Mucosa of descending colon (tissue), 3 donors: ENCODE results near the gene TMEM150C. TPM values are rescaled to one million over a fixed set of nuclear protein-coding genes. Genes with fewer than 3 reads are reported as not detected.

Source experiments
- ATAC-seq: fragments of 200-7000 bp; cut with Tn5 transposase; one replicate; pipeline ENCODE4 v1.9.1; 2020; ENCODE audit warnings: mild to moderate bottlenecking, moderate library complexity
- DNase-seq, 3 donors: peaks; one replicate each; pipeline ENCODE4 v3.0.0-alpha.2; 2020
- H3K36me3 ChIP-seq: fragments of 200-600 bp; one replicate; pipeline ENCODE4 v1.8.0; 2021; ENCODE audit warnings: low read depth, mild to moderate bottlenecking
- H3K4me1 ChIP-seq: fragments of 200-600 bp; one replicate; pipeline ENCODE4 v1.8.0; 2021; ENCODE audit warnings: low read depth, mild to moderate bottlenecking
- H3K4me3 ChIP-seq: fragments of 200-600 bp; one replicate; pipeline ENCODE4 v1.8.0; 2021; ENCODE audit warnings: mild to moderate bottlenecking
- H3K9me3 ChIP-seq: fragments of 200-600 bp; one replicate; pipeline ENCODE4 v1.8.0; 2021; ENCODE audit warnings: mild to moderate bottlenecking
- CTCF ChIP-seq: fragments of 200-600 bp; IDR thresholded peaks from one replicate; pipeline ENCODE4 v1.8.0; 2022; ENCODE audit warnings: antibody characterized with exemption, mild to moderate bottlenecking
- intact Hi-C, 2 donors: fragments of 100-400 bp; cut with DNase I in 1 of 2; cut with micrococcal nuclease in 1 of 2; formaldehyde crosslinking; loops; one replicate each; pipeline versions ENCODE4 v1.11.0 to v1.11.1; 2022; cut with DNase I, micrococcal nuclease
- total RNA-seq, 3 donors: library from RNA; stranded (reverse); fragmentation: NEBNext Ultra II Directional in 2 of 3; extraction: Animal tissue kit (Norgen Biotek cat#: 25700) in 2 of 3; gene quantifications; one replicate each; pipeline versions ENCODE4 v1.2.1 to v1.2.4, GENCODE V29; 2021 to 2023
- donor health status: DM: no; HTN: no; CAD: no; lungs with moderate emphysema.
- donor health status: DM: no; HTN: no; CAD: no.
- donor health status: DM: no; HTN: yes; CAD: no.

The TMEM150C gene
- total RNA-seq, 3 donors from 2014 or later = 1.6 to 9.4 (median 3.4) TPM

DNA sequence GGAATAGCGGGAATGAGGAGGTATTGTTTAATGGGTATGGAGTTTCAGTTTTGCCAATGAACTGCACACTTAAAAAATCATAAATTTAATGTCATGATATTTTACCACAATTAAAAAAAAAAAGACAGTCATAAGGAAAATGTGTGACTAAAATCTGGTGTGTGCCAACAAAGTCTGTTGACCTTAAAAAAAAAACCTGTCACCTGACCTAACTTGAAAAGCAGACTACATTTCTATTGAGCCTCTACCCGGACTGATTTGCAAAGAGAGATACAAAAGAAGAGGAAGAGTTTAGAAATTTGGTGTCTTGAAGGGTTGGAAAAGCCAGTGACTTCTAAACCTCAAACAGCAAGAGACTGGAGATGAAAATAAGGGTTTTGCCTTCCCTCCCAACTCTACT, 48.4 kb downstream of the TMEM150C start:
- TF ChIP-seq CTCF = no peak
- Histone ChIP-seq H3K4me3 (no peak overlapping the region), H3K4me1 (no peaks in the 10 kb centered on the region), H3K9me3 (no peaks in the 10 kb centered on the region), H3K36me3 (no peaks in the 10 kb centered on the region)
- DNase-seq (no peak), ATAC-seq (no peak)
- intact Hi-C loops = no loop called here

DNA sequence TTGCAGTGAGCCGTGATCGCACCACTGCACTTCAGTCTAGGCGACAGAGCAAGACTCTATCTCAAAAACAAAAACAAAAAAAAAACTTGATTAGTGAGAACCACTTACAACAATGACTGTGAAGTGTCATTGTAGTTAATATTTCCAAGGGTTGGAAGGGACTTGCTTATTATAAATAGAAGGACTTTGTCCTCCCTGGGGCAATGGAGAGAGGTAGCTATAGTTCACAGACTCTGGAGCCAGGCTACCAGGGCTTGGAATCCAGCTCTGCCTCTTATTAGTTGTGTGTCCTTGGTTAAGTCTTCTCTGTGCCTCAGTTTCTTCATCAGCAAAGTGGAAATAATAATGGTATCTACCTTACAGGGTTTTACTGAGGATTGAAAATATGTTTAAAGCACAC, 51.6 kb downstream of the TMEM150C start:
- ATAC-seq (no peak), DNase-seq (no peak)
- no peak for TF ChIP-seq CTCF
- intact Hi-C loops = no loop called here
- no peaks in the 10 kb centered on the region for H3K4me1 ChIP-seq
- no peak overlapping the region for H3K4me3 ChIP-seq
- H3K36me3 ChIP-seq = no peaks in the 10 kb centered on the region
- no peaks in the 10 kb centered on the region for H3K9me3 ChIP-seq

DNA sequence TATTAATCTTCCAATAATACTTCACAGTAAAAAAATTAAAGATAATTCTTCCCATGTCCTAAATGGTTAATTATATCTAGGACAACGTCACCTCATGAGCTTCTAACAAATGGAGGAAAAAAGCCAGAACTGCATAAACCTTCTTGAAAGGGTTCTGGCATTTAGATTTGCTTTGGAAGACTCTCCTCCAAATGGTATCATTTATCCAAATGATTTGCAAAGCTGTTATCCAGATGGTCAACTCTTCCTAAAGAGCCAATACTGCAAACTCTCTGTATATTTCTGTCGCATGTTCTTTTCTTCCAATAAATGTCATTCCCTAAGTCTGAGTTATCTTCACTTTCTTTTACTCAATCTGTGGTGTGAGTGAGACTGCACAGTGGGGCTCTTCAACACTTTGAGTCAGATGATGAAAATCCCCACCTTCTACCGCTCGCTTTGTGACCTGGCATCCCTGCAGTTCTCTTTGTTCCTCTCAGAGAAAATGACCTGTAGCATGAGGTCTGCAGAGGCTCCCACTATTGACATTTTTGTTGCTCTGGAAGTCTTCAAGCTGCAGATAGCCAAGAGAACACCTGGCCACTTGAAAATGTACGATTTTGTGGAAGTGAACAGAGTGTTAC, 52.9 kb downstream of the TMEM150C start:
- Histone ChIP-seq H3K4me3 (no peak overlapping the region), H3K36me3 (no peaks in the 10 kb centered on the region), H3K4me1 (no peaks in the 10 kb centered on the region), H3K9me3 (no peaks in the 10 kb centered on the region)
- no peak for DNase-seq
- intact Hi-C loops = no loop called here
- no peak for ATAC-seq
- no peak for TF ChIP-seq CTCF

DNA sequence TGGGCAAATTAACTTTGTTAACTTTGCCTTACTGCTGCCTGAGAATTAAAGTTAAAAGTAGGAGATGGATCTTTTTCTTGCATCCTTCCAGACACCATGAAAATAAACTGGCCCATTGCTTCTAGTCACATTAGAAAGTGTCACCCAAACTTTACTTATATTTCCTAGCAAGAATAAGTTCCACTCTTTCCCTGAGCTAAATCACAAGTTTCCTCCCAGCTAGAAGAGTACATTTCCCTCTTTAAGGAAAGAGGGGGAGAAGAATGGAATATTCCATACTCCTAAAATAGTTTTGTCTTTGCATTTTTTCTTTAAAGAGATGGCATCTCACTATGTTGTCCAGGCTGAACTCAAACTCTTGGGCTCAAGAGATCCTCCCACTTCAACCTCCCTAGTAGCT, 53.8 kb downstream of the TMEM150C start:
- Histone ChIP-seq H3K4me3 (no peak overlapping the region), H3K36me3 (no peaks in the 10 kb centered on the region), H3K4me1 (no peaks in the 10 kb centered on the region), H3K9me3 (no peaks in the 10 kb centered on the region)
- DNase-seq (no peak), ATAC-seq (no peak)
- intact Hi-C loops = no loop called here
- TF ChIP-seq CTCF = no peak

GRCh38 chr4:82501154-82501442, 60.7 kb downstream of the TMEM150C start:
- no peak for TF ChIP-seq CTCF
- H3K36me3 ChIP-seq = no peaks in the 10 kb centered on the region
- DNase-seq = no peak
- no peak for ATAC-seq
- no peaks in the 10 kb centered on the region for H3K9me3 ChIP-seq
- no peak overlapping the region for H3K4me3 ChIP-seq
- intact Hi-C loops = no loop called here
- H3K4me1 ChIP-seq = no peaks in the 10 kb centered on the region
